ENCODE data around the gene GPATCH8.

GPATCH8 gene

GRCh38 chr17:44503147-44504029, at the start of gene GPATCH8:
Gene GPATCH8, minus strand, starts transcription at chr17:44503406. Its CDS starts 36 bp downstream, at chr17:44503370.
- Histone ChIP-seq H3K4me1 (ENCODE audit: insufficient read depth, low read length) (peaks cover 24% of the 10 kb centered on the region), H3K4me3 (ENCODE audit: low read depth in 1 of 2, low read length in 2 of 2) (peak within 1 kb of the TSS; percentile 96 to 99), H3K36me3 (ENCODE audit: insufficient read depth, low read length) (no peaks in the 10 kb centered on the region), H3K9ac (ENCODE audit: low read length) (peak within 1 kb of the TSS; percentile 55), H3K27ac (ENCODE audit: low read depth, low read length) (peak within 1 kb of the TSS; percentile 97), H3K27me3 (ENCODE audit: control insufficient read depth in 1 of 2, insufficient read depth in 2 of 2, low read length in 2 of 2) (no peaks in the 10 kb centered on the region), H3K9me3 (ENCODE audit: low read length) (no peaks in the 10 kb centered on the region)

- Histone ChIP-seq H3K27ac (ENCODE audit: low read depth, low read length) (no peak overlapping the region), H3K4me3 (ENCODE audit: low read depth in 1 of 2, low read length in 2 of 2) (no peak overlapping the region), H3K36me3 (ENCODE audit: insufficient read depth, low read length) (no peaks in the 10 kb centered on the region), H3K9me3 (ENCODE audit: low read length) (no peaks in the 10 kb centered on the region), H3K4me1 (ENCODE audit: insufficient read depth, low read length) (peaks cover 6% of the 10 kb centered on the region), H3K27me3 (ENCODE audit: control insufficient read depth in 1 of 2, insufficient read depth in 2 of 2, low read length in 2 of 2) (no peaks in the 10 kb centered on the region), H3K9ac (ENCODE audit: low read length) (no peak overlapping the region)
Measured at GRCh38 chr17:44552361-44552760, 49.2 kb upstream of the GPATCH8 start.

DNA sequence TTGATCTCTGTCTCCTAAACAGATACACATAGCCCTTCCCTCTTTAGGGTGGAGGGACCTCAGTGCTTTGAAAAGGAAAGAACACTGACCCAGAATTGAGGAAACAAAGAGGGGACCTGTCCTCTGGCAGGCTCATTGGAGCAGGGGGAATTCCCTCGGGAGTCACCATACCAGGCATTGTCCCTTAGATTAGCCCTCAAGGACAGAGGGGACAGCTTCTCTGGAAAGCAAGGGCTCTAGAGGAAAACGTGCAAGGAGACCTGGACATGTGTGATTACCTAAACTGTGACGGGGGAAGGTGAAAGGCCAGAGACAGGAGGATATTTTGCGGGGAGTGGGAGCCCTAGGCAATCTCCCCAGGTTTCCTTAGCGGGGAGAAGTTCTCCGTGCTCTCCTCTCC, 46.5 kb upstream of the GPATCH8 start:
- H3K9me3 ChIP-seq (ENCODE audit: low read length): no peaks in the 10 kb centered on the region

DNA sequence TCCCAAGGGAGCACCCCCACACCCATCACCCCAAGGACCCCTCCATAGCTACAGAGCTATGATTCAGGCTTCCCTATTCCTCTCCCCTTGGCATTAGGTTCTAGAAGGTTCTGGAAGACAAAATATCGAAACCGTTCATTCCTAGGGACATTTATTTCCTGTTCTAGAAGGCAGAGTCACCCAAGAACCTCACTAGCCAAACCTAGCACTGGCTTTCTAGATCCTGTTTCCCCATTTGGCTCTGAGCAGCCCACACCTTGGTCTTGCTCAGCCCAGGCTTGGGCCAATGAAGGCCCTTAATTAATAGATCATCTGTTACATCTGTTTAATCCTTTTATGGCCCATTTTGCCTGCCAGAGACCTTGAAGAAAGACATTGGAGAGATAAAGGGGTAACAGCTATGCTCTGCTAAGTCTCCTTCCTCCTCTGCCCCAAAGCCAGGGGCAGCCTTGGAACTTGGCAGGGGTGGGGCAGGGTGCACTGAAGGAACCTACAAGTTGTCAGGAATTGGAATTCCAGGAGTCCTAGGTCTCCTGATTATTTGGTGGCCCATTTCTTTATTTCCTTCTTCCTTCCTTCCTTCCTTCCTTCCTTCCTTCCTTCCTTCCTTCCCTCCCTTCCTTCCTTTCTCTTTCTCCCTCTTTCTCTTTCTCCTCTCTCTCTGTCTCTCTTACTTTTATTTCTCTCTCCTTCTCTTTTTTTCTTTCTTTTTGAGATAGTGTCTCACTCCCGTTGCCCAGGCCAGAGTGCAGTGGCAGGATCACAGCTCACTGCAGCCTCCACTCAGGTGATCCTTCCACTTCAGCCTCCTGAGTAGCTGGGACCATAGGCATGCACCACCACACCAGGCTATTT, 45.4 kb upstream of the GPATCH8 start:
- Histone ChIP-seq H3K9ac (ENCODE audit: low read length) (no peak overlapping the region), H3K27me3 (ENCODE audit: control insufficient read depth in 1 of 2, insufficient read depth in 2 of 2, low read length in 2 of 2) (no peaks in the 10 kb centered on the region), H3K4me1 (ENCODE audit: insufficient read depth, low read length) (no peaks in the 10 kb centered on the region), H3K9me3 (ENCODE audit: low read length) (no peaks in the 10 kb centered on the region), H3K27ac (ENCODE audit: low read depth, low read length) (no peak overlapping the region), H3K4me3 (ENCODE audit: low read depth in 1 of 2, low read length in 2 of 2) (no peak overlapping the region), H3K36me3 (ENCODE audit: insufficient read depth, low read length) (no peaks in the 10 kb centered on the region)

More for the DNA sequence above, 46.5 kb upstream of the GPATCH8 start:
- Histone ChIP-seq H3K4me1 (ENCODE audit: insufficient read depth, low read length) (no peaks in the 10 kb centered on the region), H3K27ac (ENCODE audit: low read depth, low read length) (no peak overlapping the region), H3K9ac (ENCODE audit: low read length) (no peak overlapping the region), H3K4me3 (ENCODE audit: low read depth in 1 of 2, low read length in 2 of 2) (no peak overlapping the region), H3K36me3 (ENCODE audit: insufficient read depth, low read length) (no peaks in the 10 kb centered on the region), H3K27me3 (ENCODE audit: control insufficient read depth in 1 of 2, insufficient read depth in 2 of 2, low read length in 2 of 2) (no peaks in the 10 kb centered on the region)

- Histone ChIP-seq H3K4me1 (ENCODE audit: insufficient read depth, low read length) (no peaks in the 10 kb centered on the region), H3K36me3 (ENCODE audit: insufficient read depth, low read length) (no peaks in the 10 kb centered on the region), H3K9ac (ENCODE audit: low read length) (no peak overlapping the region), H3K9me3 (ENCODE audit: low read length) (no peaks in the 10 kb centered on the region), H3K27me3 (ENCODE audit: control insufficient read depth in 1 of 2, insufficient read depth in 2 of 2, low read length in 2 of 2) (no peaks in the 10 kb centered on the region), H3K27ac (ENCODE audit: low read depth, low read length) (no peak overlapping the region), H3K4me3 (ENCODE audit: low read depth in 1 of 2, low read length in 2 of 2) (no peak overlapping the region)
Measured at GRCh38 chr17:44547625-44548267, 44.5 kb upstream of the GPATCH8 start.

DNA sequence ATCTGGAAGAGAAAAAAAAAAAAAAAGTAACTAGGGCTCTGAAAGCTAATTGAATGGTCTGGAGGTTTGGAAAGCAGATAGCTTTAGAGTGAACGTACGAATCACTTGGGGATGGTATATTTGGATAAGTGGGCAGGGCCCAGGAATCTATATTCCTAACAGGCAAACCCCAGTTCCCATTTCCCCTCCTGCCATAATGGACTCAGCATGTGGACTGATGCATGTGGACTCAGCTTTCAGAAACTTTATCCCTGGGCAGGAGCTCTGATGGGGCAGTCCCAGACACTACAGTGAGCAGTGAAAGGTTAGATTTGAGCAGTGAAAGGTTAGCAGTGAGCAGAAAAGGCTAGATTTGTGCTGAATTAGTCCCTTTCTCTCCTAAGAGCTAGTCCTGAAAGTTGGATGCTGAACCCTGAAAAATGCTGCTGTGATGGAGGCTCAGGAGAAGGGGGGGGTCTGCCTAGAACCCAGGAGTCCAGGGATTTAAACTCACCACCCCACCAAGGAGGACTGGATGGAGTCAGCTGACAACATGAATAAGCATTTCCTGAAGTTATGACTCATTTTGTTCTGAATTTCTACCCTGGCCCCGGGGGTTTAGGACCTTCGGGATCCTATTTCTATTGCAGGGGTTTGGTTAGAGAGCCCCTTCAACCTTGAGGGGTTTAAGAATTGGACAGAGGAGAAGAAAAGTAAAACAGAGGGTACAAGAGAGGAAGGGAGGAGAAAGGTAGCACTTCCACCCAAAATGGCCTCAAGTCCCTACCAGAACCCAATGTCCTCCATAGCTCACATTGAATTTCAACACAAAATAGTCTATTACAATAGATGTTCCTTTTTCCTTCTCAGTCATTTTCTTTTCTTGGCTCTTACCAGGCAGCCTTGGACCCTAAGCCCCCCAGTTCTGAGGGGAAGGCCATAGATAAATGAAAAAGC, 43.7 kb upstream of the GPATCH8 start:
- Histone ChIP-seq H3K27me3 (ENCODE audit: control insufficient read depth in 1 of 2, insufficient read depth in 2 of 2, low read length in 2 of 2) (no peaks in the 10 kb centered on the region), H3K36me3 (ENCODE audit: insufficient read depth, low read length) (no peaks in the 10 kb centered on the region), H3K9me3 (ENCODE audit: low read length) (no peaks in the 10 kb centered on the region), H3K27ac (ENCODE audit: low read depth, low read length) (no peak overlapping the region), H3K9ac (ENCODE audit: low read length) (no peak overlapping the region), H3K4me1 (ENCODE audit: insufficient read depth, low read length) (no peaks in the 10 kb centered on the region), H3K4me3 (ENCODE audit: low read depth in 1 of 2, low read length in 2 of 2) (no peak overlapping the region)

GRCh38 chr17:44543905-44544523, 40.8 kb upstream of the GPATCH8 start:
- Histone ChIP-seq H3K36me3 (ENCODE audit: insufficient read depth, low read length) (no peaks in the 10 kb centered on the region), H3K9me3 (ENCODE audit: low read length) (no peaks in the 10 kb centered on the region), H3K27me3 (ENCODE audit: control insufficient read depth in 1 of 2, insufficient read depth in 2 of 2, low read length in 2 of 2) (no peaks in the 10 kb centered on the region), H3K4me1 (ENCODE audit: insufficient read depth, low read length) (no peaks in the 10 kb centered on the region), H3K9ac (ENCODE audit: low read length) (no peak overlapping the region), H3K27ac (ENCODE audit: low read depth, low read length) (no peak overlapping the region), H3K4me3 (ENCODE audit: low read depth in 1 of 2, low read length in 2 of 2) (no peak overlapping the region)

DNA sequence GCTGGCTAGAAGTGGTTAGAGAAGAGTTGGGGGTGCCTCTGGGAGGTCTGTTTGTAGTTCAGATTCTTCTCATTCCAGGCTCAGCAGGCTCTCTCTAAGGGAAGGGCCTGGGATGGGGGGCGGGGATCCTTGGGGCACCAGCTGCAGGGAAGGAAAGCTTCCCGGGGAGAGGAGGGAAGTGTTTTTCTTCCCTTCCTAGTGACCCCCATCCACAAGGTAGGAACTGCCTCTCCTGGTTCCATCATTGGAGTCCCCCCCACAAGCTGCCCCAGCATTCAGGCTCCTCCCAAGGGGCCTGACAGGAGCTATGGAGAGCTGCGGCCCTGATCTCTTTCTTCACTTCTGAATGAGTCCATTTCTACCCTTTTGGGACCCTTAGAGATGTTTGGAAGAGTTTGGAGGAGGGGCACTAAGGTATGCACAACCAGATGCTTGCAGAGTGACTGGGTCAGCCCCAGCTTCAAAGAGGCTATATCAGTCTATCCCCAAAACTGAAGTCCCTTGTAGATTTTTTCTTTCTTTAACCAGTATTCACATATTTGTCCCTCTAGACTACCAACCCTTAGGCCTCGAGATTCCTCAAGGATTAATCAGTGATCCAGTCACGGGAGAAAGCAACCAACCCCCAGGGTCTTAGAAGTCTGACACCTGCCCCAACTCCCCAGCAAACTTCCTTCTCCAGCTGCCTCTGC, 40.2 kb upstream of the GPATCH8 start:
- Histone ChIP-seq H3K36me3 (ENCODE audit: insufficient read depth, low read length) (no peaks in the 10 kb centered on the region), H3K4me3 (ENCODE audit: low read depth in 1 of 2, low read length in 2 of 2) (peak overlapping the region in 1 of 2 donors; percentile 27), H3K9me3 (ENCODE audit: low read length) (no peaks in the 10 kb centered on the region), H3K9ac (ENCODE audit: low read length) (no peak overlapping the region), H3K27ac (ENCODE audit: low read depth, low read length) (no peak overlapping the region), H3K27me3 (ENCODE audit: control insufficient read depth in 1 of 2, insufficient read depth in 2 of 2, low read length in 2 of 2) (no peaks in the 10 kb centered on the region), H3K4me1 (ENCODE audit: insufficient read depth, low read length) (no peaks in the 10 kb centered on the region)

DNA sequence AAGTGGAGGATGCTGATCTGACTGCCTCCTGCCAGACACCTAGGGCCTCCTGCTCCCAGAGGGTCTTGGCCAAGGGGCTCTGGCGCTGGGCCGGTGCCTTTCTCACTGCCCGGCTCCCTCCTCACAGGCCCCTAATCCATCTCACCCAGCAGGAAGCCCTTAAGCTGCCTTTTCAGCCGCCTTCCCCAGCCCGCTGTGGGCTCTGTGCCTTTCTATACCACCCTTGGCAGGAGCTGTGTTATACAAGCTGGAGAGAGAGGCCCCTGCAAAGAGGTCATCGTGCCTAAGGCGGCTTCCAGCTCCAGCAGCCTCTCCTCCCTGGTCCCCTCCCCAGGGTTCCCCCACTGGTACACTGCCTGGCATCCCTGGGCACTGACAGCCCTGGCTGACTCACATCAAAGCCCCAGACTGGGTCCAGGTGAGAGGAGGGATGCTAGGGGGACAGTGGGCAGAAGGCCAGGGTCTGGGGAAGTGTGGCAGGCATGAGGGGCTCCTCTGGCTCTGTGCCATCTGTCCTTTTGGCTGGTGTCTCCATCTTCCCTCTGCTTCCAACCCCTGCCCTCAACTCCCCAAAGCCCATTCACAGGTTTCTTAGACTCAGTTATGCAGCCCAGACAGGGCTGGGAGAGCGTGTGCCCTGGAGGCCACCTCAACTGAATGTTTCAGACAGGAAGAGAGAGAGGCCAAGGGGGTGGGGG, 38.8 kb upstream of the GPATCH8 start:
- Histone ChIP-seq H3K36me3 (ENCODE audit: insufficient read depth, low read length) (no peaks in the 10 kb centered on the region), H3K4me3 (ENCODE audit: low read depth in 1 of 2, low read length in 2 of 2) (no peak overlapping the region), H3K9ac (ENCODE audit: low read length) (no peak overlapping the region), H3K27me3 (ENCODE audit: control insufficient read depth in 1 of 2, insufficient read depth in 2 of 2, low read length in 2 of 2) (no peaks in the 10 kb centered on the region), H3K27ac (ENCODE audit: low read depth, low read length) (no peak overlapping the region), H3K4me1 (ENCODE audit: insufficient read depth, low read length) (no peaks in the 10 kb centered on the region), H3K9me3 (ENCODE audit: low read length) (no peaks in the 10 kb centered on the region)

Data from muscle layer of colon (tissue), 2 donors.